Choroid plexus epithelial cell (primary cell): ENCODE measurements around the gene HIBCH.
"Not testable (repeated sequence)": the region's sequence is repeated elsewhere in the genome, so short reads cannot be mapped to it uniquely, and the experiment has no call there.

Source experiments
- DNase-seq: peaks from one replicate; pipeline ENCODE4 v3.0.0-alpha.2; 2010; ENCODE audit warnings: low read depth
- H3K4me3 ChIP-seq: 2 replicates; pipeline ENCODE4 v1.5.1; 2011; ENCODE audit warnings: low read depth, mild to moderate bottlenecking, control low read depth, low read length, moderate library complexity
- CTCF ChIP-seq: conservative IDR thresholded peaks from 2 replicates; pipeline ENCODE4 v1.5.1; 2011; ENCODE audit warnings: low read depth, mild to moderate bottlenecking, control low read depth, inconsistent platforms, low read length, moderate library complexity

HIBCH gene

GRCh38 chr2:190360965-190361364 lies 41.3 kb upstream of the HIBCH start:
- H3K4me3 ChIP-seq = no peak overlapping the region
- TF ChIP-seq CTCF = no peak
- DNase-seq = no peak

GRCh38 chr2:190360561-190360960 lies 40.9 kb upstream of the HIBCH start:
- H3K4me3 ChIP-seq = no peak overlapping the region
- TF ChIP-seq CTCF = no peak
- no peak for DNase-seq

GRCh38 chr2:190358655-190359448 lies 39.2 kb upstream of the HIBCH start:
- H3K4me3 ChIP-seq, DNase-seq: not testable (repeated sequence)

GRCh38 chr2:190357600-190357999 lies 38.0 kb upstream of the HIBCH start:
- no peak for DNase-seq

GRCh38 chr2:190355968-190356644 lies 36.5 kb upstream of the HIBCH start:
- TF ChIP-seq CTCF = no peak
- no peak for DNase-seq
- H3K4me3 ChIP-seq = no peak overlapping the region

More at GRCh38 chr2:190357600-190357999, 38.0 kb upstream of the HIBCH start:
- no peak overlapping the region for H3K4me3 ChIP-seq
- no peak for TF ChIP-seq CTCF

- no peak overlapping the region for H3K4me3 ChIP-seq
- TF ChIP-seq CTCF = no peak
- DNase-seq = no peak
These were observed 34.5 kb upstream of the HIBCH start for GRCh38 chr2:190354003-190354690.

GRCh38 chr2:190353537-190353899 lies 33.9 kb upstream of the HIBCH start:
- DNase-seq = no peak
- no peak overlapping the region for H3K4me3 ChIP-seq
- TF ChIP-seq CTCF = no peak
